Aorta (tissue), 5 donors: ENCODE results near the gene GHRL. TPM values are rescaled to one million over a fixed set of nuclear protein-coding genes. Genes with fewer than 3 reads are reported as not detected.
"Not testable (repeated sequence)": the region's sequence is repeated elsewhere in the genome, so short reads cannot be mapped to it uniquely, and the experiment has no call there.

Experiments
- ATAC-seq: fragments of 200-7000 bp; cut with Tn5 transposase; one replicate; pipeline ENCODE4 v1.9.1; 2022; ENCODE audit warnings: moderate library complexity; ENCODE audit not compliant: low FRiP score
- DNase-seq, 2 donors: peaks; one replicate each; pipeline ENCODE4 v3.0.0-alpha.2; 2020
- H3K27ac ChIP-seq, 2 donors: one replicate each; pipeline ENCODE4 v1.5.1; 2013; ENCODE audit warnings: low read length in 2 of 2, mild to moderate bottlenecking in 2 of 2, moderate library complexity in 2 of 2, control low read depth in 1 of 2, inconsistent platforms in 1 of 2, low read depth in 1 of 2
- H3K27me3 ChIP-seq, 2 donors: one replicate each; pipeline ENCODE4 v1.6.1; 2013; ENCODE audit warnings: control low read depth in 1 of 2, low read length in 1 of 2, mild to moderate bottlenecking in 1 of 2, moderate library complexity in 1 of 2; ENCODE audit not compliant: insufficient read depth in 2 of 2, control insufficient read depth in 1 of 2
- H3K36me3 ChIP-seq, 2 donors: one replicate each; pipeline ENCODE4 v1.6.1; 2013; ENCODE audit warnings: control low read depth in 1 of 2, low read length in 1 of 2, mild to moderate bottlenecking in 1 of 2; ENCODE audit not compliant: insufficient read depth in 2 of 2, control insufficient read depth in 1 of 2
- H3K4me1 ChIP-seq, 2 donors: one replicate each; pipeline ENCODE4 v1.6.1; 2013; ENCODE audit warnings: low read length in 2 of 2, control low read depth in 1 of 2, mild to moderate bottlenecking in 1 of 2, moderate library complexity in 1 of 2; ENCODE audit not compliant: insufficient read depth in 2 of 2, control insufficient read depth in 1 of 2
- H3K4me3 ChIP-seq, 2 donors: one replicate each; pipeline ENCODE4 v1.5.1; 2013; ENCODE audit warnings: low read length in 2 of 2, control low read depth in 1 of 2, mild to moderate bottlenecking in 1 of 2
- H3K9me3 ChIP-seq: one replicate; pipeline ENCODE4 v1.6.1; 2013; ENCODE audit warnings: mild to moderate bottlenecking, low read length; ENCODE audit not compliant: control insufficient read depth
- WGBS, 2 donors: extraction: QIAGEN DNeasy Blood & Tissue Kit; methylation state at CpG; one replicate each; pipeline ENCODE4 v1.1.7; 2013; 5-methylcytosine and 5-hydroxymethylcytosine counted together
- intact Hi-C, 2 donors: fragments of 100-400 bp; cut with DNase I; formaldehyde crosslinking; loops; one replicate each; pipeline versions ENCODE4 v1.14.2 to v1.15.0; 2022
- polyA plus RNA-seq, 2 donors: library from polyadenylated mRNA; stranded (reverse); fragments of 200-250 nt; gene quantifications; one replicate each; pipeline ENCODE4 v1.2.3, GENCODE V29; 2013
- total RNA-seq, 2 donors: library from RNA; stranded (reverse); fragmentation: NEBNext Ultra II Directional; extraction: Animal tissue kit (Norgen Biotek cat#: 25700); gene quantifications; one replicate each; pipeline ENCODE4 v1.2.1, GENCODE V29; 2021
- donor health status: healthy with polysubstance abuse.
- donor health status: Bipolar disorder and iron deficiency.
- donor health status: DM: no; HTN: no; CAD: no.
- donor health status: DM: no; HTN: no; CAD: no.
- donor health status: DM: yes; HTN: yes; CAD: no.

Gene GHRL
- total and polyA plus RNA-seq, 4 donors: 0.36 to 1.7 (median 1.6) TPM; not detected in 1

DNA sequence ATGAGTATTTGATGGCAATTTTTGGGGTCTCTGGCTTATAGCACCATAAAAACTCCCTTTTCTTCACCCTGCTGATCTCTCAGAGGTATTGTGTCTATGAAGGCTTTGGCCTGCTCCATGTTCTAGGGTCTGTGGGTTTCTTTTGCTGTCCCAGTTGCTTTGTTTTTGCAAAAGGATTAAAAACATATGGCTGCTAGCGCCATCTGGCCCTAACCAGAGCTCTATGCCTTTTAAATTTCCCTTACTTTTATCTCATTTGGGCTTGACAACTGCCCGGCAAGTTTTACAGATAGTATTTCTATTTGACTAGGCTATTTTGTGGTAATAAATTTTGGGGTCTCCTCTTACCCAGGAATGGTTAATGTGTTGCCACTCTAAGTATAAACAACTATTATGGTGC is 6.4 kb upstream of the GHRL start:
- no peaks in the 10 kb centered on the region for H3K4me1 ChIP-seq
- no peaks in the 10 kb centered on the region for H3K9me3 ChIP-seq
- H3K27me3 ChIP-seq: no peaks in the 10 kb centered on the region
- H3K36me3 ChIP-seq: peaks cover 14 to 15% of the 10 kb centered on the region in 2 donors
- ATAC-seq (no peak), DNase-seq (no peak)
- intact Hi-C loops: no loop called here
- no peak overlapping the region for H3K27ac ChIP-seq
- 55 to 75% methylated on average over 2 of the region's 2 CpGs for WGBS, 2 donors
- no peak overlapping the region for H3K4me3 ChIP-seq

DNA sequence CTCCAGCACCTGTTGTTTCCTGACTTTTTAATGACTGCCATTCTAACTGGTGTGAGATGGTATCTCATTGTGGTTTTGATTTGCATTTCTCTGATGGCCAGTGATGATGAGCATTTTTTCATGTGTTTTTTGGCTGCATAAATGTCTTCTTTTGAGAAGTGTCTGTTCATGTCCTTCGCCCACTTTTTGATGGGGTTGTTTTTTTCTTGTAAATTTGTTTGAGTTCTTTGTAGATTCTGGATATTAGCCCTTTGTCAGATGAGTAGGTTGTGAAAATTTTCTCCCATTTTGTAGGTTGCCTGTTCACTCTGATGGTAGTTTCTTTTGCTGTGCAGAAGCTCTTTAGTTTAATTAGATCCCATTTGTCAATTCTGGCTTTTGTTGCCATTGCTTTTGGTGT is 5.3 kb upstream of the GHRL start:
- H3K27ac ChIP-seq, H3K4me3 ChIP-seq, H3K27me3 ChIP-seq, H3K9me3 ChIP-seq, H3K36me3 ChIP-seq, H3K4me1 ChIP-seq, DNase-seq, ATAC-seq, intact Hi-C loops: not testable (repeated sequence)
- WGBS, 2 donors: no CpG with 5 or more reads among the region's 1 CpG

- Histone ChIP-seq H3K4me1 (no peaks in the 10 kb centered on the region), H3K4me3 (no peak overlapping the region), H3K27ac (no peak overlapping the region), H3K36me3 (no peaks in the 10 kb centered on the region), H3K27me3 (no peaks in the 10 kb centered on the region), H3K9me3 (no peaks in the 10 kb centered on the region)
- DNase-seq: peak in 1 of 2 donors; percentile 22
- ATAC-seq: no peak
- WGBS, 2 donors: 90 to 92% methylated on average over 12 of the region's 12 CpGs
- intact Hi-C loops: no loop called here
These were observed 1.4 kb upstream of the GHRL start for GRCh38 chr3:10294030-10294586.

GRCh38 chr3:10291641-10292040 is 1.1 kb downstream of the GHRL start:
- Histone ChIP-seq H3K36me3 (no peaks in the 10 kb centered on the region), H3K9me3 (no peaks in the 10 kb centered on the region), H3K27me3 (no peaks in the 10 kb centered on the region), H3K4me3 (no peak overlapping the region), H3K27ac (no peak overlapping the region), H3K4me1 (no peaks in the 10 kb centered on the region)
- ATAC-seq (no peak), DNase-seq (peak in 1 of 2 donors; percentile 33)
- 95% methylated on average over 6 of the region's 6 CpGs for WGBS, 2 donors
- intact Hi-C loops: no loop called here

GRCh38 chr3:10290481-10291176 is 2.1 kb downstream of the GHRL start:
- H3K9me3 ChIP-seq: no peaks in the 10 kb centered on the region
- ATAC-seq: no peak
- no peaks in the 10 kb centered on the region for H3K4me1 ChIP-seq
- WGBS, 2 donors: 76 to 79% methylated on average over 18 of the region's 18 CpGs
- no peak overlapping the region for H3K27ac ChIP-seq
- intact Hi-C loops: no loop called here
- H3K36me3 ChIP-seq: no peaks in the 10 kb centered on the region
- H3K27me3 ChIP-seq: no peaks in the 10 kb centered on the region
- no peak overlapping the region for H3K4me3 ChIP-seq
- peak in 1 of 2 donors; percentile 17 for DNase-seq

DNA sequence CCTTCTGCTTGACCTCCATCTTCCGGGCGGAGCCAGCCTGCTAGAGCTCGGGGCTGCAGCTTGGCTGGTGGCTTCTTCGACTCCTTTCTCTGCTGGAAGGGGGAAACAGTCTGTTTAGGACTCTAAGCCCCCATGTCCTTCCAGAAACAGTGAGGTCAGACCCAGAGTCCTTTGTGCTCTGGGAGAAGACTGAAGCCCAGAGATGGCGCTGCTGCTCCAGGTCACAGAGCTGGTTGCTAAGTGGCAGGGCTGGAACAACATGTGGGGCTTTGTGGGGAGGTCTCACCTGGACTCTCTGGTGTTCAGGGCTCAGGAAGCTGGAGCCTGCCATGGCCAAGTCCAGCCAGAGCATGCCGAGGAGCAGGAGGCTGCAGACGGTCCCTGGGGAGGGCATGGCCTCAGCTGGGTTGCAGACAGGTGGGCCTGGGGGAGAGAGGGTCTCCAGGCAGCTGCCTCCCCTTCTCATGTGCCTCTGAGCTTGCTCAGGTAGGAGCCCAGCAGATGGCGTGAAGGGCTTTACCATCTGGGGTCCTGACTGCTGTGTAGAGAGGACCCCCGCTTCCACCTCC is 2.9 kb downstream of the GHRL start:
- Histone ChIP-seq H3K27me3 (no peaks in the 10 kb centered on the region), H3K36me3 (no peaks in the 10 kb centered on the region), H3K27ac (no peak overlapping the region), H3K4me3 (no peak overlapping the region), H3K4me1 (no peaks in the 10 kb centered on the region), H3K9me3 (no peaks in the 10 kb centered on the region)
- no peak for ATAC-seq
- intact Hi-C loops: no loop called here
- DNase-seq: no peak
- WGBS, 2 donors: 83 to 85% methylated on average over 9 of the region's 9 CpGs

- intact Hi-C loops: no loop called here
- no peaks in the 10 kb centered on the region for H3K27me3 ChIP-seq
- DNase-seq (peak in 1 of 2 donors; percentile 13), ATAC-seq (no peak)
- no peaks in the 10 kb centered on the region for H3K36me3 ChIP-seq
- H3K27ac ChIP-seq: no peak overlapping the region
- 85% methylated on average over 9 of the region's 9 CpGs for WGBS, 2 donors
- no peaks in the 10 kb centered on the region for H3K9me3 ChIP-seq
- H3K4me3 ChIP-seq: no peak overlapping the region
- H3K4me1 ChIP-seq: no peaks in the 10 kb centered on the region
These were observed 3.7 kb downstream of the GHRL start for GRCh38 chr3:10289077-10289476.

- intact Hi-C loops: no loop called here
- H3K27me3 ChIP-seq: no peaks in the 10 kb centered on the region
- H3K27ac ChIP-seq: no peak overlapping the region
- H3K4me1 ChIP-seq: no peaks in the 10 kb centered on the region
- no peaks in the 10 kb centered on the region for H3K9me3 ChIP-seq
- 86 to 91% methylated on average over 11 of the region's 11 CpGs for WGBS, 2 donors
- no peak for ATAC-seq
- peak in 1 of 2 donors; percentile 24 for DNase-seq
- H3K4me3 ChIP-seq: no peak overlapping the region
- H3K36me3 ChIP-seq: no peaks in the 10 kb centered on the region
These were observed 4.2 kb downstream of the GHRL start for GRCh38 chr3:10288575-10288960.
